GM23248 (cell line): ENCODE results near the gene PSMA7. TPM values are rescaled to one million over a fixed set of nuclear protein-coding genes. Genes with fewer than 3 reads are reported as not detected.
"Not testable (repeated sequence)": the region's sequence is repeated elsewhere in the genome, so short reads cannot be mapped to it uniquely, and the experiment has no call there.

Source experiments
- DNase-seq: peaks from one replicate; pipeline ENCODE4 v3.0.0-alpha.2; 2015
- H2AFZ ChIP-seq: fragments of 200-600 bp; sonication (generic); 2 replicates; pipeline ENCODE4 v1.6.1; 2016; ENCODE audit warnings: antibody characterized with exemption
- H3F3A ChIP-seq: fragments of 200-600 bp; sonication (generic); 2 replicates; pipeline ENCODE4 v1.6.1; 2016; ENCODE audit warnings: mild to moderate bottlenecking, antibody characterized with exemption, mixed run types; ENCODE audit not compliant: insufficient read depth
- H3K27ac ChIP-seq: fragments of 200-600 bp; sonication (generic); 2 replicates; pipeline ENCODE4 v1.5.1; 2016; ENCODE audit warnings: mild to moderate bottlenecking
- H3K27me3 ChIP-seq: fragments of 200-600 bp; sonication (generic); replicated peaks from 2 replicates; pipeline ENCODE4 v1.6.1; 2016; ENCODE audit warnings: mild to moderate bottlenecking; ENCODE audit not compliant: insufficient read depth
- H3K36me3 ChIP-seq: fragments of 200-600 bp; sonication (generic); 2 replicates; pipeline ENCODE4 v1.6.1; 2016; ENCODE audit warnings: low read depth, mild to moderate bottlenecking
- H3K4me1 ChIP-seq: fragments of 200-600 bp; sonication (generic); 2 replicates; pipeline ENCODE4 v1.6.1; 2016; ENCODE audit warnings: mild to moderate bottlenecking; ENCODE audit not compliant: insufficient read depth
- H3K4me2 ChIP-seq: fragments of 200-600 bp; sonication (generic); one replicate; pipeline ENCODE4 v1.6.1; 2016; ENCODE audit warnings: mild to moderate bottlenecking; ENCODE audit not compliant: unreplicated experiment
- H3K4me3 ChIP-seq: fragments of 200-600 bp; sonication (generic); 2 replicates; pipeline ENCODE4 v1.5.1; 2016; ENCODE audit warnings: mild to moderate bottlenecking
- H3K79me2 ChIP-seq: fragments of 200-600 bp; sonication (generic); 2 replicates; pipeline ENCODE4 v1.6.1; 2016; ENCODE audit warnings: mild to moderate bottlenecking; ENCODE audit not compliant: insufficient read depth
- H3K9ac ChIP-seq: fragments of 200-600 bp; sonication (generic); 2 replicates; pipeline ENCODE4 v1.6.1; 2016; ENCODE audit warnings: mild to moderate bottlenecking
- H3K9me2 ChIP-seq: fragments of 200-600 bp; sonication (generic); 2 replicates; pipeline ENCODE4 v1.6.1; 2016; ENCODE audit warnings: mixed run types, mild to moderate bottlenecking, moderate library complexity; ENCODE audit not compliant: insufficient read depth
- H3K9me3 ChIP-seq: fragments of 200-600 bp; sonication (generic); one replicate; pipeline ENCODE4 v1.6.1; 2017; ENCODE audit warnings: low read depth
- H4K20me1 ChIP-seq: fragments of 200-600 bp; sonication (generic); 2 replicates; pipeline ENCODE4 v1.6.0; 2016; ENCODE audit not compliant: insufficient read depth
- EZH2 ChIP-seq: fragments of 200-600 bp; sonication (generic); IDR thresholded peaks from 2 replicates; pipeline ENCODE4 v1.6.1; 2018; ENCODE audit warnings: antibody characterized with exemption, mild to moderate bottlenecking; ENCODE audit not compliant: insufficient read depth, poor library complexity, severe bottlenecking
- EZH2phosphoT487 ChIP-seq: fragments of 200-600 bp; sonication (generic); IDR thresholded peaks from 2 replicates; pipeline ENCODE4 v1.6.1; 2018; ENCODE audit warnings: antibody characterized with exemption, moderate library complexity, mild to moderate bottlenecking, low read depth; ENCODE audit not compliant: insufficient read depth
- WGBS, 2 experiments: methylation state at CpG; one replicate each; pipeline ENCODE4 v1.1.6; 2015 to 2017; ENCODE audit warnings: low lambda C conversion rate in 2 of 2, low coverage in 1 of 2; ENCODE audit errors: missing lambda C conversion rate in 2 of 2; 5-methylcytosine and 5-hydroxymethylcytosine counted together
- in situ Hi-C: fragments of 300-500 bp; cut with MboI; formaldehyde crosslinking; loops from 2 replicates; pipeline ENCODE4 v1.15.0; 2020
- polyA plus RNA-seq: library from polyadenylated mRNA; unstranded; fragments of >200 nt; fragmentation: Nextera tagmentation; extraction: Ambion mirVana; gene quantifications from 2 replicates; pipeline ENCODE4 v1.2.1, GENCODE V29; 2016
- total RNA-seq: library from RNA; depleted of rRNA; stranded (reverse); fragments of >200 nt; shearing (Covaris generic); gene quantifications from 2 replicates; pipeline ENCODE4 v1.2.3, GENCODE V29; 2014

Gene PSMA7
- total and polyA plus RNA-seq, 2 experiments from 2014 or later: 268 to 488 TPM

GRCh38 chr20:62117362-62117646 is 25.9 kb downstream of the PSMA7 start:
- Histone ChIP-seq H3K79me2 (no peaks in the 10 kb centered on the region), H3K27ac (no peak overlapping the region), H3F3A (no peaks in the 10 kb centered on the region), H3K36me3 (no peaks in the 10 kb centered on the region), H4K20me1 (no peaks in the 10 kb centered on the region), H3K9me2 (no peaks in the 10 kb centered on the region), H3K27me3 (peaks cover 20% of the 10 kb centered on the region), H3K9ac (no peak overlapping the region), H3K4me1 (no peaks in the 10 kb centered on the region), H3K4me3 (no peak overlapping the region), H3K4me2 (no peak overlapping the region), H2AFZ (no peak overlapping the region), H3K9me3 (no peaks in the 10 kb centered on the region)
- WGBS, 2 experiments: 13 to 14% methylated on average over 9 of the region's 9 CpGs
- in situ Hi-C loops: no loop called here
- DNase-seq: peak; percentile 31
- no peak for TF ChIP-seq EZH2
- TF ChIP-seq EZH2phosphoT487: no peak

GRCh38 chr20:62116558-62117361 is 26.4 kb downstream of the PSMA7 start:
- TF ChIP-seq EZH2 (no peak), EZH2phosphoT487 (no peak)
- H3K9me3 ChIP-seq: no peaks in the 10 kb centered on the region
- H3K27ac ChIP-seq: no peak overlapping the region
- no peaks in the 10 kb centered on the region for H3K79me2 ChIP-seq
- H3K4me3 ChIP-seq: no peak overlapping the region
- H4K20me1 ChIP-seq: no peaks in the 10 kb centered on the region
- no peak overlapping the region for H3K4me2 ChIP-seq
- H3K9me2 ChIP-seq: no peaks in the 10 kb centered on the region
- no peaks in the 10 kb centered on the region for H3K36me3 ChIP-seq
- H3K4me1 ChIP-seq: no peaks in the 10 kb centered on the region
- in situ Hi-C loops: no loop called here
- H3K27me3 ChIP-seq: peaks cover 20% of the 10 kb centered on the region
- no peak overlapping the region for H3K9ac ChIP-seq
- 49 to 50% methylated on average over 38 of the region's 38 CpGs for WGBS, 2 experiments
- H2AFZ ChIP-seq: no peak overlapping the region
- no peaks in the 10 kb centered on the region for H3F3A ChIP-seq
- no peak for DNase-seq

GRCh38 chr20:62115800-62116407 is 27.3 kb downstream of the PSMA7 start:
- H3K36me3 ChIP-seq, H3K4me2 ChIP-seq, H3F3A ChIP-seq, H3K9me2 ChIP-seq, H3K27ac ChIP-seq, H3K79me2 ChIP-seq, H3K9me3 ChIP-seq, in situ Hi-C loops, H3K4me1 ChIP-seq, H2AFZ ChIP-seq, H4K20me1 ChIP-seq, H3K4me3 ChIP-seq, H3K9ac ChIP-seq: not testable (repeated sequence)
- peaks cover 20% of the 10 kb centered on the region for H3K27me3 ChIP-seq
- 46 to 69% methylated on average over 4 to 7 of the region's 7 CpGs for WGBS, 2 experiments
- DNase-seq: peak; percentile 15

GRCh38 chr20:62114894-62115293 is 28.3 kb downstream of the PSMA7 start:
- 27 to 34% methylated on average over 8 of the region's 8 CpGs for WGBS, 2 experiments
- Histone ChIP-seq H3K27me3 (peaks cover 20% of the 10 kb centered on the region), H3K4me1 (no peaks in the 10 kb centered on the region), H3K9me3 (no peaks in the 10 kb centered on the region), H3F3A (no peaks in the 10 kb centered on the region), H4K20me1 (no peaks in the 10 kb centered on the region), H3K36me3 (no peaks in the 10 kb centered on the region), H3K9me2 (no peaks in the 10 kb centered on the region), H3K4me3 (no peak overlapping the region), H3K9ac (no peak overlapping the region), H3K27ac (no peak overlapping the region), H2AFZ (no peak overlapping the region), H3K79me2 (no peaks in the 10 kb centered on the region), H3K4me2 (no peak overlapping the region)
- DNase-seq: no peak
- in situ Hi-C loops: no loop called here
- TF ChIP-seq EZH2 (no peak), EZH2phosphoT487 (no peak)
